Measurements from ENCODE around the gene CEBPG. TPM values are rescaled to one million over a fixed set of nuclear protein-coding genes. Genes with fewer than 3 reads are reported as not detected.

CEBPG gene
- total RNA-seq, 1 donor from 2014 or later = 31.3 TPM

- no peak for DNase-seq (ENCODE audit: low spot score)
Observed at GRCh38 chr19:33394723-33395560, 21.4 kb downstream of the CEBPG start.

DNA sequence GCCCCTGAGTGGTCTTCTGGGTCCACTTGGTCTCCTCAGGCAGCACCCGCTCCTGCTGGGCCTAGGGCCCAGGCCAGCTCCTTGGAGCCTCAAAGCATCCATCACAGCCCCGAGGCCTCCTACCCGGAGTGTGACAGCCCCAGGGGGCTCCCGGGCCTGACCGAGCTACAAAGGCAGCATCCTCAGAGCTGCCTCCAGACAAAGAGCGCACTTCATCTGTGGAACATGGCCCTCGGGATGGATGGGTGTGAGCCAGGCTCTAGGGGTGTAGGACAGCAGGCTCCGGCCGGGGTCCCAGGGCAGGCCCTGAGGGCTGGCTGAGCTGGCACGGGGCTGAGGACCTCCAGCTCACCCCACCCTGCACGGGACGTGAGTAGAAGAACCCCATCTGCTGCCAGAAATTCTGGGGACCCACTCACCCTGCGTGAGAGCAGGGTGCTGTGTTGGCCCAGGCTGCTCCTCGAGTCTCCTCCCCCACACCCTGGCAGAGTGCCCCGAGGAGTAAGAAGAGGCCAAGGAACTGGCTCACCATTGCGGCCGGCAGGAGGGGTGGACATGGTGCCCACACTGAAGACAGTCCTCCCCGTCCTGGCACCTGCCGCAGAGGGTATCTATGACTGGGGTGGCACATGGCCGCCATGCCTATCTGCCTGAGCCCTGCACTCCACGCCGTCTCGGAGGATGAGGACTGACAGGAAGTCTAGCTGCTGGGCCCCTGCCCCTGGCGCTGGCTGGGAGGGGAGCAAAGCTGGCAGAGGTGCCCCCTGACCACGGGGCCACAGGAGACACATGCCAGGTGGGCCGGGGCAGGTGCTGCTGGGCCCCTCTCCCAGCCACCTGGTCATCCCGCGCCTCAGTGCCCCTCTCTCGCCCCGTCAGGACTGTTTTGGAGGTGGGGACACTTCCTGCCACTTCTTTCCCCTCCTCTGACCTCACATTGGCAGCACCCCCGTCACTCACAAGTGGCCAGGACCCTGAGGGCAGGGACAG, 22.3 kb downstream of the CEBPG start:
- no peak for DNase-seq (ENCODE audit: low spot score)

DNA sequence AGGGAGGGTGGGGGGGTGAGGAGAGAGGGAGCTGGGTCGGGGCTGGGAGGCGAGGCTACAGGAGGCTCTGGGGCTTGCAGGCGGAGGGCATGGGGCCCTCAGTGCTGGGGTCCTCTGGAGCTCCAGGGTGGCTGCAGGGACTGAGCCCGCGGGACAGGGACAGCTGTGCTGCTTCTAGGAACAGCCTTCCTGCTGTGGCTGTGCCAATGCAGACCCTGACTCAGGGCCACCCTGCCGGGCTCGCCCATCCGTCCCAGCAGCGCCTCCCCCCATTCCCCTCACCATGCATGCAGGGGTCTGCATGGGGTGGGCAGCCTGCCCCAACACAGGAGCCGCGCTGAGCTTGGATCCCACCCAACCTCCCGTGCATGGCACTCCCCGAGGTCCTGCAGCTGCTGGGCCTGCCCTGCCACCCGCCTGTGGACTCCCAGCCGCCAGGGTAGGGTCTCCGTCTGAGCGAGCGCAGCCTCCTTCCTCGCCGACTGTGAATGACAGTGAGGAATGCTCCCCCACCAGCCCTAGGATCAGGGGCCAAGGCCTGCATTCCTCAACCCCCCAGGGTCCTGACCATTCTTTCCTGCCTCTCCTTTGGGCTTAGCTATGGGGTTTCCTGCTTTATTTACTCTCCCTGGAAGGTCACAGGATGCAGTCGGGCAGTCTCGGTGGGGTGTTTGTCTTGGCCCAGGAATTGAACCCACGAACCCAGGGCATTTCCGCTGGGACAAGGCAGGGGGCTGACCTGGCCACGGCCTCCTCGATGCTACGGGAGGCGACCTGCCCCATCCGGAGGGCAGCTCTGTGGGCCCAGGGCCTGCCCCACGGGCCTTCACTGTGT, 23.4 kb downstream of the CEBPG start:
- DNase-seq (ENCODE audit: low spot score) = no peak

- no peak for DNase-seq (ENCODE audit: low spot score)
Observed at GRCh38 chr19:33397536-33398360, 24.2 kb downstream of the CEBPG start.

DNA sequence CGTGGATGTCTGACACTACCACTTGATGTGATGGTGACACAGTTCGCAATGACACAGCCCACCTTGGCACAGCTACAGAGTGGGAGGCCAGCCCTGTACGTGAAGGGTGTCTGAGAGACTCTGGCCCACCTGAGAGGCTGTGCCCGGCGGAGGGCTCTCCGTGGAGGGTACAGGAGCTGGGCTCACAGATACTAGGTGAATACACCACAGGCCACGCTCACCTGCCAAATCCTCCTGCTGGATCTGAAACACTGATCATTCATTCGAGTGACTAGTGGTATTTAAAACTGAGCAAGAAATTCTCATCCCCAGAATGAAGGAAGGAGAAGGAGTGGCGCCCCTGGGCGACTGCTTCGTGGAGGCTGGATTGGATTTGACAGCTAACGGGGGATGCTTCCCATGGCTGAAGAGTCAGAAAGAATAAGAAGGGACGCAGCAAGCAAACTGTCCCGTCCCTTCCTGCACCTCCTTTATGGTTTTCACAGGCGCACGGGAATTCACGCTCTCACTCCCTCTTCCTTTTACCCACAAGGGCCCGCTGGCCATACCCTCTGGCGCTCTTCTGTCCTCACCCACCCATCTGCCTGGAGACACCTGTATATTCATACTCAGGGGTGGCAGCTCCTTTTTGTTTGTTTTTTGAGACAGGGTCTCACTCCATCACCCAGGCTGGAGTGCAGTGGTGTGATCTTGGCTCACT, 25.0 kb downstream of the CEBPG start:
- DNase-seq (ENCODE audit: low spot score) = no peak

DNA sequence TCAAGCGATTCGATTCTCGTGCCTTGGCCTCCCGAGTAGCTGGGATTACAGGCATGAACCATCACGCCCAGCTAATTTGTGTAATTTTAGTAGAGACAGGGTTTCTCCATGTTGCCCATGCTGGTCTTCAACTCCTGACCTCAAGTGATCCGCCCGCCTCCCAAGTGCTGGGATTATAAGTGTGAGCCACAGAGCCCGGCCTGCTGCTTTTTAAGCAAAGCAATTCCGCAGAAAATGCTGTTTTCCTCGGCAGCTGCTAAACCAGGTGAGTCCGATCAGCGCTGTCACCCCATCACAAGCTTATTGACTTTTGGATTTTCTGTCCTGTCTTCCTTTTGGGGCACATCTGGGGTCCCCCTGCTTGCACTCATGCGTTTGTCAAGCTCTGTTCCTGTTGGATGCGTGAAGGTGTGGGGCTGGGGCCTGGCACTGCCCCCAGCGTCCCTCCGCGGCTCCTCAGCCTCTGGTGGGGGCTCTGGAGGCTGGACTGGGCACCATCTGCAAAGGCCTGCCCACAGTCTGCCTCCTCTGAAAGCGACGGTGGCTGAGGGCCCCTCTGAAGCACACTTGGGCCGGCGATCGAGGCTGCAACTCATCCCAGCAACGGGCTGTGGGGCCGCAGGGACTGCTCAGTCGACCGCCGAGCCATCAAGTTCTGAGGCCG, 25.7 kb downstream of the CEBPG start:
- DNase-seq (ENCODE audit: low spot score) = no peak

GRCh38 chr19:33399745-33400681, 26.5 kb downstream of the CEBPG start:
- DNase-seq (ENCODE audit: low spot score) = no peak

DNA sequence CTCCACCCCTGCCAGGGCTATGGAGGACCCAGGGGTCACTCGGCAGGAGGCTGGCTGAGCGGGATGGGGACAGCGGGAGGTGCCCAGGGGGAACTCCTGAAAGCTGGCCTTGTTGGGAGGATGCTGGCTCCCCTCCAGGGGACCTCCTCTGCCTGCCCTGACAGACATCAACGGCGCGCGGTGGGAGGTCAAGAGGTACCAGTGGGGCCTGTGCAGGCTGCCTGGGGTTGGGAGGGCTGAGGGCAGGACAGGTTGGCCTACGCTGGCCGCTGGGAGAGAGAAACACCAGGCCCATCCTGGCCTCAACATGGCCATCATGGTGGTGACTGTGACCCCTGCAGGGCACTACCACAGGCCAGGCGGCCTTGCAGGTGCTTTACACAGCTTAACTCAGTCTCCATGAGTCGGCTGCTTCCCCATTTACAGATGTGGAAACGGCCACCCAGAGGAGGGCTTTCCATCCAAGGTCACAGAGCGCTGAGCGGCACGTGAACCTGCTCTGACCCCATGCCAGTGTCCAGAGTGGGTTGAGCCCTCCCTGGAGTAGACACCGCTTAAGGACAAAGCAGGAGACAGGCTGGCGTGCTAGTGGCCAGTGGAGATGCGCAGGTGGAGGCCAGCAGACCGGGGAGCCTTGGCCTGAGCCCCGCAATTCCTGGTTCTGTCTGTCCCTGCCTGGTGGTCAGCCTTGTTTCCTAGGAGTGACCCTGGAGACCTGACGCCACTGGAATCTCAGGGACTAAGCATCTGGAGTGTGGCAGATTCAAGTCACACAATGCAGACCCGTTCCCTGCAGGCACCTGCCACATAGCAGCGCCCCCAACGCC, 27.6 kb downstream of the CEBPG start:
- DNase-seq (ENCODE audit: low spot score) = no peak

DNA sequence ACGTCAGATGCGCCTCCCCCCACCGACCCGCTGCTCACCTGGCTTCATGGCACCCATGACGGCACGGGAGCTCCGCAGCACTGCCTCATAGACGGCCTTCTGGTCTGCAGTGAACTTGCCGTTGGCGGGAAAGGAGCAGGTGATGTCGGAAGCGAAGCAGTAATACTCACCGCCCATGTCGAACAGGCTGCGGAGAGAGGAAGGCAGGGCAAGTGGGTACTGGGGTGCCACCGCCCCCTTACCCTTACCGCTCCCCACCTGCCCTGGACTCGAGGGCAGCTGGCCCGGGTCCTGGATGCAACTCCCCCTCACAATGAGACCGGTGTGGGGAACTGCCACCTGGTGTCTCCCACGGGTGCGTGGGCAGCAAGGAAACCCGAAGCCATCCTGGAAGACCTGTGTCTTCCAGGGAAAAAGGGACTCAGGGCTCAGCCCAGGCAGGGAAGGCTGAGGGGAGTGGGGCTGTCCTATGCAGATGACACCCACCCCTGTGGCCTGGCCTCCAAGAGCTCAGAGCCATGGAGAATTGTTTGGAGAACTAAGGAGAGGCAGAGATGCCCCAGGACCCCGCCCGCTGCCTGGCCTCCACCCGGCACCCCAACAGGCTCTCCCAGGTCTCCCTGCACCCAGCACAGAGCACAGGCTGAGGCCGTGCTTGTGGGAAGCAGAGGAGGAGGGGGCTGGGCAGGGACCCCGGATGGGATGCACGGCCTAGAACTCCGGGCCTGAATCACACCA, 28.3 kb downstream of the CEBPG start:
- DNase-seq (ENCODE audit: low spot score) = no peak

- no peak for DNase-seq (ENCODE audit: low spot score)
Observed at GRCh38 chr19:33402421-33403220, 29.1 kb downstream of the CEBPG start.

DNA sequence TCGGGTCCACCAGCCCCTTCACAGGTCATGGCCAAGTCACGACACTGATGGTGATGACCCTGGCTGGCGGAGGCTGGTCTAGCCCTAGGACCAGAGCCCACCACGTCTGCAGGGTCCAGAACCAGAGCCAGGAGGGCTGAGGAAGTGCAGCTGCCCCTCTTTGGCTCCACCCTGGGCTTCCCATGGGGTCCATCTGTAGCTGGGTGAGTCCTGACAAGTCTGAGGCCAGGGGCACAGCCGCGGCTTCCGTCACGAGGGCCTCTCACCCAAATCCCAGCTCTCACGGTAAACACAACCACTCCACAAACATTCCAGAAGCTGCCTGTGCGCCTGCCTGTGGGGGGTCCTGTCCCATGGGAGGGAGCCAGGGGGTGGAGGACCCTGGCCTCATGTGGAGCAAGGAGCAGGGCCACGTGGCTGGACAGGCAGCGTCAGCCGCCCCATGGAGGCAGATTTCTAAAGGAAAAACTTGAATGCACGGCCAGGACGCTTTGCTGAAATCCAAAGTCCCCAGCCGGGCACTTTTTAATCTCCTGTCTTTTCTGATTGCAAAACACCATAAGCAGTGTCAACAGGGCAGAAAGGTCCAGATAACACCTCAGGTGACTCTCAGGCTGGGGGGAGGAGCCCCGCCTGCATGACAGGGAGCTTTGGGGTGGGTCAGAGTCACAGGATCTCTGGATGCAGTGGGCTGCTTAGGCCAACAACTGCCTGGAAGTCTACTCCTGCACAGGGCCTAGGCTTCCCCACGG, 29.9 kb downstream of the CEBPG start:
- DNase-seq (ENCODE audit: low spot score) = no peak

DNA sequence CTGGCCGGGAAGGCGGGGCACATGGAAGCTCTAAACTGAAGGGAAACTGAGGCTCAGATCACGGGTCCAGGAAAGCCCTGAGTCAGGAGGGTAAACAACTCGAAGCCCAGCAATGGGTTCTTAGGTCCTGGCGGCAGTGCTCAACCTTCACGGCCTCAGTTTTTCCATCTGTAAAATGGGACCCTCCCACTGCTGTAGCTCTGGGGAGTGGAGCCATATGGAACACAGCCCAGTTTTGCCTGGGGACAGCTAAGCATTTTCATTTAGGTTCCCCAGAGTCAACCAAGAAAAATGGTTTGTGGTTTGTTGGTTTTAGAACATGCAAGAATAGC, 30.4 kb downstream of the CEBPG start:
- DNase-seq (ENCODE audit: low spot score) = no peak

DNA sequence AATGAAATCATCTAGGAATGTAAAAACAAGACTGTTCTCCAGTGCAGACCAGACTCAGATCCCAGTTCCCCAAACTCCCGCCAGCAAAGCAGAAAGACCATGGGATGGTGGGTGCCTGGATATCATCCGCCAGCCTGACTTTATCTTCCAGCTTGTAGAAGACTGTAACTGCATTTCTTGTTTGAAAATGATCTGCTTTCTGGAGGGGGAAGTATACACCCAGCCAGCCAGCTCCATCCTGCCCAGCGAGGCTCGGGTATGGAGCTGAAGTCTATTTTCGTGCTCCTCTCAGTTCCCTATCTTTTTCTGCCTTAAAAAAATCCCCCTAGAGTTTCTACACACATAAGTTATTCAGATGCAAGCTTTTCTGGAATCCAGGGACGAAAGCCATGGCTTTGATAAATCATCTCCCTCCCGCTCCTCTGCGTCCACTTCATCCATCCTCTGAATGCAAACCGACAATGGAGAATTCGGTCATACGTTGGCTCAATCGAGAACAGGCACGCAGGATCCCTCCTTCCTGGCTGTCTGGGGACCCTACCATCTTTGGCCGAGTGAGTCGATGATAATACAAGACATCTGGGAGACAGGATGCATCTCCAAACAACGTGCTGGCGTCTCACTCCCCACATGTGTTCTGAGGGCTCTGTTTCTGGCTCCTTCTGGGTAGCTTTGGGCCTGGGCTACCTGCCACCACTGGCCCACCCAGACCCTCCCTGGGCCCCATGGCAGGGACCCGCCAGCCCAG, 31.2 kb downstream of the CEBPG start:
- DNase-seq (ENCODE audit: low spot score) = no peak

DNA sequence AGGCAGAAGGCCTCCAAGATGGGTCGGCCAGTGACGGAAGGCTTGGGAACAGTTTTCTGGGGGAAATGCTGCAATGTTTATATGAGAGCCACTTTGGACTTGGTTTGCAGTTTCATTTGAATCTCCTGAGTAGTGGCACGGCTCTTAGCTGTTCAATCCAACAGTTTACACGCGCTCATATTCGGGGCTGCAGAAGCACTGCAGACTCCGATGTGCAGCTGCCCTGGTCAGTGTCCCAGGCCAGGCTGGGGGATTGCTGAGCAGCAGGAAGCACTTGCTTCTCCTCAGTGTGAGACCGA, 31.7 kb downstream of the CEBPG start:
- no peak for DNase-seq (ENCODE audit: low spot score)
